ENCODE results near the gene IFT122. TPM values are rescaled to one million over a fixed set of nuclear protein-coding genes. Genes with fewer than 3 reads are reported as not detected.

Gene IFT122
- total and polyA plus RNA-seq, 5 donors from 2014 or later = 2.5 to 19.3 (median 4.6) TPM

GRCh38 chr3:129565902-129566301 lies 125.9 kb downstream of the IFT122 start:
- H3K9me3 ChIP-seq (ENCODE audit: control insufficient read depth in 2 of 2, low read length in 2 of 2) = no peaks in the 10 kb centered on the region
- Mint-ChIP-seq H3K4me1 (no peaks in the 10 kb centered on the region), H3K9me3 (no peaks in the 10 kb centered on the region), H3K4me3 (no peak overlapping the region), H3K27me3 (no peaks in the 10 kb centered on the region), H3K27ac (no peak overlapping the region), H3K36me3 (no peaks in the 10 kb centered on the region)
- no peak overlapping the region for H3K4me3 ChIP-seq (ENCODE audit: low read depth, low read length)
- ATAC-seq (ENCODE audit: low read depth in 2 of 2) = no peak
- no peaks in the 10 kb centered on the region for H3K4me1 ChIP-seq (ENCODE audit: control insufficient read depth, insufficient read depth, low read length, poor library complexity, severe bottlenecking)
- no peak for DNase-seq
- H3K27me3 ChIP-seq (ENCODE audit: control insufficient read depth, insufficient read depth, low read length) = no peaks in the 10 kb centered on the region
- H3K27ac ChIP-seq (ENCODE audit: insufficient read depth, low read length, poor library complexity, severe bottlenecking) = no peak overlapping the region
- H3K36me3 ChIP-seq (ENCODE audit: control insufficient read depth, insufficient read depth, low read length) = no peaks in the 10 kb centered on the region

DNA sequence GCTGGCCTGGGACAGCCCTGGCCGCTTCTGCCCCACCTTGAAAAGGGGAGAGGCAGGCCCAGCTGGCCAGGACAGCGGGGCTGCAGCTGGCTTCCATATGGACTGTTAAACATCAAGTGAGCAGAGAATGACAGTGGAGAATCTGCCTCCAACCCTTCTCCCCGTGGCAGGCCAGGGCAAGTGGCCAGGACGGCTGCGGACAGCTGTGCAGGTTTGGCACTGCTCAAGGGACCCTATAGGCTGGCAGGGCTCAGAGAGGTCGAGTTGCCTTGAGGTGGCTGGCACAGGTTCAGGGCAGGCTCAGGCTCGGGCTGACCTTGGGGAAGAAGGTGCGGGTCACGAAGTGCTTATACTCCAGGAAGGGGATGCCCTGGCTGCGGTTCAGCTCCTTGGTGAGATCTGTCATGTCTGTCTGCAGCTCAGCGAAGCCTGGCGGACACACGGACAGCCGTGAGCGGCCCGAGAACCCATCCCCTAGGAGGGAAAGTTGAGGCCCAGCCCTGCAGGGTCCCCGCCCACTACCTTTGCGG lies 127.2 kb downstream of the IFT122 start:
- no peaks in the 10 kb centered on the region for H3K4me1 ChIP-seq (ENCODE audit: control insufficient read depth, insufficient read depth, low read length, poor library complexity, severe bottlenecking)
- no peak overlapping the region for H3K27ac Mint-ChIP-seq

DNA sequence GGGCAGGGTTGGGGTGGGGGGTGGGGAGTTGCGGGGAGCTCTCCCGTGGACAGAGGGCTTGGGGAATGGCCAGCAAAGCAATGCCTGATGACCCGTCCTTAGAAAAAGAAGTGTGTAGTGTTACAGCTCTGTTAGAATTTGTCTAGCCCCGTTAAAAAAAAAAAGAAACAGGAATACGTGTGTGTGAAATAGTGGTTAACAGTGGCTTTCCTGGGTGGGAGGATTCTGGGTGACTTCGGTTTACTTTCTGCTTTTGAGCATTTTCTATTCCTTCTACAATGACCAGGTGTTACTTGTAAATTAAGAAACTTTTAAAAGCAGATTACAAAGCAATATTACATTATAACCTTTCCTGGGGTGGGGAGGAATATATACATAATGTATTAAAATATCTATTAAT lies 127.9 kb downstream of the IFT122 start:
- H3K27me3 ChIP-seq (ENCODE audit: control insufficient read depth, insufficient read depth, low read length) = no peaks in the 10 kb centered on the region
- no peak for DNase-seq
- Mint-ChIP-seq H3K27me3 (no peaks in the 10 kb centered on the region), H3K4me1 (no peaks in the 10 kb centered on the region), H3K4me3 (no peak overlapping the region), H3K9me3 (no peaks in the 10 kb centered on the region), H3K27ac (no peak overlapping the region), H3K36me3 (no peaks in the 10 kb centered on the region)
- no peak for ATAC-seq (ENCODE audit: low read depth in 2 of 2)
- no peaks in the 10 kb centered on the region for H3K9me3 ChIP-seq (ENCODE audit: control insufficient read depth in 2 of 2, low read length in 2 of 2)
- no peaks in the 10 kb centered on the region for H3K36me3 ChIP-seq (ENCODE audit: control insufficient read depth, insufficient read depth, low read length)
- H3K27ac ChIP-seq (ENCODE audit: insufficient read depth, low read length, poor library complexity, severe bottlenecking) = no peak overlapping the region
- H3K4me3 ChIP-seq (ENCODE audit: low read depth, low read length) = no peak overlapping the region
- no peaks in the 10 kb centered on the region for H3K4me1 ChIP-seq (ENCODE audit: control insufficient read depth, insufficient read depth, low read length, poor library complexity, severe bottlenecking)

More for the DNA sequence above, 127.2 kb downstream of the IFT122 start:
- Histone ChIP-seq H3K9me3 (ENCODE audit: control insufficient read depth in 2 of 2, low read length in 2 of 2) (no peaks in the 10 kb centered on the region), H3K27me3 (ENCODE audit: control insufficient read depth, insufficient read depth, low read length) (no peaks in the 10 kb centered on the region), H3K36me3 (ENCODE audit: control insufficient read depth, insufficient read depth, low read length) (no peaks in the 10 kb centered on the region), H3K4me3 (ENCODE audit: low read depth, low read length) (no peak overlapping the region), H3K27ac (ENCODE audit: insufficient read depth, low read length, poor library complexity, severe bottlenecking) (no peak overlapping the region)
- H3K36me3 Mint-ChIP-seq = no peaks in the 10 kb centered on the region
- no peaks in the 10 kb centered on the region for H3K9me3 Mint-ChIP-seq
- no peak overlapping the region for H3K4me3 Mint-ChIP-seq
- H3K27me3 Mint-ChIP-seq = no peaks in the 10 kb centered on the region
- DNase-seq (no peak), ATAC-seq (ENCODE audit: low read depth in 2 of 2) (no peak)
- H3K4me1 Mint-ChIP-seq = no peaks in the 10 kb centered on the region

GRCh38 chr3:129569856-129570255 lies 129.8 kb downstream of the IFT122 start:
- H3K4me1 ChIP-seq (ENCODE audit: control insufficient read depth, insufficient read depth, low read length, poor library complexity, severe bottlenecking) = no peaks in the 10 kb centered on the region
- Mint-ChIP-seq H3K27me3 (no peaks in the 10 kb centered on the region), H3K9me3 (no peaks in the 10 kb centered on the region), H3K36me3 (no peaks in the 10 kb centered on the region), H3K4me1 (no peaks in the 10 kb centered on the region), H3K4me3 (no peak overlapping the region), H3K27ac (peak overlapping the region in 1 of 3 donors; percentile 31)
- no peaks in the 10 kb centered on the region for H3K27me3 ChIP-seq (ENCODE audit: control insufficient read depth, insufficient read depth, low read length)
- no peak overlapping the region for H3K4me3 ChIP-seq (ENCODE audit: low read depth, low read length)
- no peaks in the 10 kb centered on the region for H3K36me3 ChIP-seq (ENCODE audit: control insufficient read depth, insufficient read depth, low read length)
- H3K27ac ChIP-seq (ENCODE audit: insufficient read depth, low read length, poor library complexity, severe bottlenecking) = no peak overlapping the region
- no peaks in the 10 kb centered on the region for H3K9me3 ChIP-seq (ENCODE audit: control insufficient read depth in 2 of 2, low read length in 2 of 2)
- no peak for DNase-seq
- no peak for ATAC-seq (ENCODE audit: low read depth in 2 of 2)

Other genes with a start within 250 kb of the IFT122 start
- gene COPG1, start 190.6 kb upstream of the IFT122 start, total RNA-seq = 90.4 TPM
- gene COPG1, start 190.6 kb upstream of the IFT122 start, polyA plus RNA-seq = 100 to 1,000 TPM in 1 of 4 donors, 10 to 100 TPM in 3; 67.7 to 105 (median 85.0) TPM
- gene HMCES, start 161.4 kb upstream of the IFT122 start, total RNA-seq = 64.1 TPM
- 100 to 1,000 TPM in 2 of 4 donors, 10 to 100 TPM in 2; 90.9 to 115 (median 100) TPM for gene HMCES, start 161.4 kb upstream of the IFT122 start, polyA plus RNA-seq
- gene EFCAB12, start 11.6 kb upstream of the IFT122 start, total RNA-seq = 2.2 TPM
- gene EFCAB12, start 11.6 kb upstream of the IFT122 start, polyA plus RNA-seq = under 1 TPM in 3 of 4 donors, not detected in 1; 0.05 to 0.13 (median 0.05) TPM
- 44.6 TPM for gene MBD4, start 276 bp upstream of the IFT122 start, total RNA-seq
- gene MBD4, start 276 bp upstream of the IFT122 start, polyA plus RNA-seq = 10 to 100 TPM; 37.0 to 46.7 (median 42.3) TPM
- not detected for gene RHO, start 88.4 kb downstream of the IFT122 start, total RNA-seq
- not detected for gene RHO, start 88.4 kb downstream of the IFT122 start, polyA plus RNA-seq
- gene H1-8, start 103.0 kb downstream of the IFT122 start, total RNA-seq = not detected
- gene H1-8, start 103.0 kb downstream of the IFT122 start, polyA plus RNA-seq = not detected
- gene PLXND1, start 166.5 kb downstream of the IFT122 start, total RNA-seq = 11.3 TPM
- gene PLXND1, start 166.5 kb downstream of the IFT122 start, polyA plus RNA-seq = under 1 TPM in 3 of 4 donors, not detected in 1; 0.48 to 0.88 (median 0.79) TPM